OCI-LY3 (cell line): ENCODE data around the gene VTI1A.

Experiments
- CTCF ChIP-seq: fragments of 200-600, 300-600 bp; sonication (generic); IDR thresholded peaks from 2 replicates; pipeline ENCODE4 v1.5.1; 2014; ENCODE audit warnings: antibody characterized with exemption, low read length, low read depth
- EZH2phosphoT487 ChIP-seq: fragments of 200-600 bp; shearing (Covaris generic); IDR thresholded peaks from 2 replicates; pipeline ENCODE4 v1.6.1; 2018; ENCODE audit warnings: antibody characterized with exemption, mixed run types, low read depth

- TF ChIP-seq CTCF (no peak), EZH2phosphoT487 (no peak)
Observed at GRCh38 chr10:112744181-112745096, 297.4 kb downstream of the VTI1A start.
